ENCODE results near the gene EPS15. TPM values are rescaled to one million over a fixed set of nuclear protein-coding genes. Genes with fewer than 3 reads are reported as not detected.
A peak's percentile ranks its signal among the peaks of the same experiment; 100 is the strongest.

EPS15 gene
- total and polyA plus RNA-seq, 12 donors, result 31.7 to 180 (median 104) TPM

DNA sequence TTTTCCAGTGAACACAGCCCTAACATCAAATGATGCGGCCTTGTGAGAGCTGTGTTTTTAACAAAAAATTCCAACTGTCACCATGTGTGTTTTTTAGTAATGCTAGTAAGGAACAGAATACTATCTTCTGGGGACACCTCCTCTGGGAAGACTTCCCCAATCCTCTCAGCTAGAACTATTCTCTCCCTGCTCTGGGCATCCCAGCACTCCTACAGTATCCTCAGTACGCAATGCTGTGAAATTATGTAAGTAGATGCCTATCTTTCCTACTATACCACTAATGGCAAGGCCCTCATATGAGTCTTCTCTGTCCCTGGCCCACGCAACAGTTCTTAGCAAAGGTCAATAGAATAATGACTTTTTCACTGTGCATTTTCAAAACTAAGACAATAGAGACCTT, 169.2 kb downstream of the EPS15 start:
- intact Hi-C loops (cut with DNase I), result loop anchor here in 1 of 2 donors (10.0 kb wide), 1 partner anchor 185 kb away; no protein-coding TSS in a partner anchor
- TF ChIP-seq, protein P1, sequence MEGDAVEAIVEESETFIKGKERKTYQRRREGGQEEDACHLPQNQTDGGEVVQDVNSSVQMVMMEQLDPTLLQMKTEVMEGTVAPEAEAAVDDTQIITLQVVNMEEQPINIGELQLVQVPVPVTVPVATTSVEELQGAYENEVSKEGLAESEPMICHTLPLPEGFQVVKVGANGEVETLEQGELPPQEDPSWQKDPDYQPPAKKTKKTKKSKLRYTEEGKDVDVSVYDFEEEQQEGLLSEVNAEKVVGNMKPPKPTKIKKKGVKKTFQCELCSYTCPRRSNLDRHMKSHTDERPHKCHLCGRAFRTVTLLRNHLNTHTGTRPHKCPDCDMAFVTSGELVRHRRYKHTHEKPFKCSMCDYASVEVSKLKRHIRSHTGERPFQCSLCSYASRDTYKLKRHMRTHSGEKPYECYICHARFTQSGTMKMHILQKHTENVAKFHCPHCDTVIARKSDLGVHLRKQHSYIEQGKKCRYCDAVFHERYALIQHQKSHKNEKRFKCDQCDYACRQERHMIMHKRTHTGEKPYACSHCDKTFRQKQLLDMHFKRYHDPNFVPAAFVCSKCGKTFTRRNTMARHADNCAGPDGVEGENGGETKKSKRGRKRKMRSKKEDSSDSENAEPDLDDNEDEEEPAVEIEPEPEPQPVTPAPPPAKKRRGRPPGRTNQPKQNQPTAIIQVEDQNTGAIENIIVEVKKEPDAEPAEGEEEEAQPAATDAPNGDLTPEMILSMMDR (IDR thresholded peaks at IDR 0.05), result no peak
- TF ChIP-seq POLR2A (IDR thresholded peaks at IDR 0.05), result no peak
- peak in 1 of 7 donors; percentile 21 for DNase-seq
- Histone ChIP-seq H3K4me1 (replicated peaks in 1 of 2) (peaks cover 7 to 10% of the 10 kb centered on the region in 2 donors), H3K27me3 (no peaks in the 10 kb centered on the region), H3K27ac (no peak overlapping the region), H3K9me3 (replicated peaks in 1 of 3) (no peaks in the 10 kb centered on the region), H3K4me3 (no peak overlapping the region), H3K36me3 (replicated peaks in 1 of 2) (peaks cover 0 to 8% of the 10 kb centered on the region in 2 donors)
- 93 to 99% (median 98%) methylated on average over 3 of the region's 3 CpGs for WGBS, 4 donors

DNA sequence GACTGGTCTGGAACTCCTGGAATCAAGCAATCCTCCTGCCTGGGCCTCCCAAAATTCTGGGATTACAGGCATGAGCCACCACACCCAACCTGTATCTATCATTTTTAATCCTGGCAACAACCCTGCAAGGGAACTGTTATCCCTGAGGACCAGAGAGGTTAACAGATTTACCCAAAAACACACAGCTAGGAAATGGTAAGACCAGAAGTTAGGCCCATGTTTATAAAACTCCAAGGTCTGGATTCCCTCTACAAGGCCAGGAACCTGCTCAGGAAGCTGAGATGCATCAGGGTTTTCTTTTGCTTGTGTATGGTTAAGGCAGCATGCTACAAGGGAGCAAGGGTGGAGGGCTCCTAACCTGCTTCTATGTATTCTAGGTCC, 170.9 kb downstream of the EPS15 start:
- DNase-seq, result no peak
- Histone ChIP-seq H3K36me3 (replicated peaks in 1 of 2) (no peaks in the 10 kb centered on the region), H3K27ac (no peak overlapping the region), H3K4me1 (replicated peaks in 1 of 2) (peaks cover 7 to 10% of the 10 kb centered on the region in 2 donors), H3K27me3 (no peaks in the 10 kb centered on the region), H3K9me3 (replicated peaks in 1 of 3) (no peaks in the 10 kb centered on the region), H3K4me3 (no peak overlapping the region)
- intact Hi-C loops (cut with DNase I), result loop anchor here in 1 of 2 donors (10.0 kb wide), 1 partner anchor 187 kb away; no protein-coding TSS in a partner anchor
- TF ChIP-seq, protein P1 (IDR thresholded peaks at IDR 0.05), result no peak
- no peak for TF ChIP-seq POLR2A (IDR thresholded peaks at IDR 0.05)

DNA sequence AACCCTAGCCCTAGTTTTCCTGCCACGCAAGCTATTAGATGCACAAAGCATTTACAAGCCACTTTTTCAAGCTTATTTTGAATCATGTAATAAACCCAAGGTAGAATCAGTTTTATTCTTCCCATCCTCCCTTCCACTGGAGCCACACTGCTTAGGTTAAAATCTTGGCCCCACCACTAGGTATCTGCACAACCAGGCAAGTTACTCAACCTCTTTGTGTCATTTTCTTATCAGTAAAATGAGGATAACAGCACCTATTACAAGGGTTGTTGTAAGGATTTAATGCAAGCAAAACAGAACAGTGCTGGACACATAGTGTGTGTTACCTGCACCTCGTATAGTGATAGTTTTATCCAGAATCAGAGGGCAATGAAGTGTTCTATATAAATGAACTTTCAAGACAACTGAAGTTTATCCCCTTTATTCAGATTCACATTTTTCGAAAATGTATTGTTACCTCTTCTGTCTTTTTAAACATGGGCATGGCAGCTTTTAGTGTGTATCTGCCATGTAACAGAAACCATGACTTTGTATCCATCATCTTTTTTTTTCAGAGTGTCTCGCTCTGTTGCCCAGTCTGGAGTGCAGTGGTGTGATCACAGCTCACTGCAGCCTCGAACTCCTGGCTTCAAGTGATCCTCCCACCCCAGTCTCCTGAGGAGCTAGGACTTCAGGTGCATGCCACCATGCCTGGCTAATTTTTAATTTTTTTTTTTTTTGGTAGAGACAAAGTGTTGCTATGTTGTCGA, 171.5 kb downstream of the EPS15 start:
- Histone ChIP-seq H3K27ac (no peak overlapping the region), H3K9me3 (replicated peaks in 1 of 3) (no peaks in the 10 kb centered on the region), H3K27me3 (no peaks in the 10 kb centered on the region), H3K4me3 (no peak overlapping the region), H3K4me1 (replicated peaks in 1 of 2) (peaks cover 7 to 10% of the 10 kb centered on the region in 2 donors), H3K36me3 (replicated peaks in 1 of 2) (no peaks in the 10 kb centered on the region)
- intact Hi-C loops (cut with DNase I), result loop anchor here in 1 of 2 donors (10.0 kb wide), 1 partner anchor 187 kb away; no protein-coding TSS in a partner anchor
- DNase-seq, result peak in 2 of 7 donors; percentile 10 to 30
- TF ChIP-seq, protein P1 (IDR thresholded peaks at IDR 0.05), result no peak
- TF ChIP-seq POLR2A (IDR thresholded peaks at IDR 0.05), result no peak
- WGBS, 4 donors, result 89 to 92% (median 91%) methylated on average over 6 of the region's 6 CpGs

DNA sequence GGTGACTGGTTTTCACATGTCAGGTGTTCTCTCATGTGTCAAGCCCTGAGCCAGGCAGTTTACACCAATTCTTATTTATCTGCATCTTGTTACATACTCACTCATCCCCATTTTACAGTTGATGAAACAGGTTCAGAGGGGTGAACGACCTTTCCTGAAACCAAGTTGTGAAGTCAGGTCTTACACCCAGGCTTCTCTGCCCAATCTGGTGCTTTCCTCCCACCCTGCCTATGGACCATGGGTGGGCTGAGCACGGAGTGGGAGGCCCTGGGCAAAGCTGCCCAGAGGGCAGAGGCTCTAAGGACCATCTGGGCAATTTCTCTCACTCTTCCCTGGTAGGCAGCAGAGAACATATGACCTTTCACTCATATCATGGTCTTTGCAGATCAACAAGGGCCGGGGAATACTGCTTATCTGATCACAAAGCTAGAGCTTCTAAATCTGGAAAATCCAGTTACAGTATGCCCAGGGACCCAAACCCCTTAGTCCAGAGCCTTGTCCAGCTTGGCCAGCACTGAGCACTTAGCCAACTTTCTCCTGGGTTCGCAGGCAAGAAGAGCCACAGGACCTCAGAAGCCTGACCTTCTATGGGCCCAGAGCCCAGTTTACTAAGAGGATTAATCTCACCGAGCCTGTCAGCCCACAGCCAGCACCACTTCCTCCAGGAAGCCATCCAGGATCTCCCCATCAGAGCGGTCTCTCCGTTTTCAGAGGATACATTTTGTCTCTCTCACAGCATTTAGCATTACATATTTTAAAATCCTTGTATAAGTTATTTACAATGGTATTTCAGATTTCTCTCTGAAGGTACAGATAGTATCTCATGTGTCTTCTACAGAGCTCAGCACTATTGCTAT, 172.8 kb downstream of the EPS15 start:
- TF ChIP-seq, protein P1 (IDR thresholded peaks at IDR 0.05), result no peak
- no peak for TF ChIP-seq POLR2A (IDR thresholded peaks at IDR 0.05)
- DNase-seq, result peak in 3 of 7 donors; percentile 24 to 50 (median 27)
- Histone ChIP-seq H3K27me3 (no peaks in the 10 kb centered on the region), H3K4me1 (replicated peaks in 1 of 2) (peaks cover 4 to 7% of the 10 kb centered on the region in 2 donors), H3K36me3 (replicated peaks in 1 of 2) (no peaks in the 10 kb centered on the region), H3K27ac (no peak overlapping the region), H3K4me3 (no peak overlapping the region), H3K9me3 (replicated peaks in 1 of 3) (no peaks in the 10 kb centered on the region)
- intact Hi-C loops (cut with DNase I), result loop anchor here in 1 of 2 donors (10.0 kb wide), 1 partner anchor 188 kb away; no protein-coding TSS in a partner anchor
- WGBS, 4 donors, result 56 to 63% (median 62%) methylated on average over 7 of the region's 7 CpGs

All from adrenal gland (tissue), 12 donors.